Measurements from ENCODE around the gene AGFG2. TPM values are rescaled to one million over a fixed set of nuclear protein-coding genes. Genes with fewer than 3 reads are reported as not detected.
"Not testable (repeated sequence)": the region's sequence is repeated elsewhere in the genome, so short reads cannot be mapped to it uniquely, and the experiment has no call there.

AGFG2 gene
- total RNA-seq, 1 donor from 2014 or later, result 1.2 TPM

- Histone ChIP-seq H3K4me1 (no peaks in the 10 kb centered on the region), H2AFZ (replicated peaks) (no peak overlapping the region), H3K27me3 (no peaks in the 10 kb centered on the region), H3K9ac (no peak overlapping the region), H3K9me3 (ENCODE audit: low read depth) (no peaks in the 10 kb centered on the region), H3K36me3 (no peaks in the 10 kb centered on the region), H3F3A (ENCODE audit: low read depth) (no peaks in the 10 kb centered on the region), H3K4me3 (no peak overlapping the region), H3K4me2 (no peak overlapping the region), H3K79me2 (ENCODE audit: low read depth) (no peaks in the 10 kb centered on the region), H4K20me1 (ENCODE audit: low read depth) (no peaks in the 10 kb centered on the region), H3K27ac (no peak overlapping the region)
- Mint-ChIP-seq H3K27ac (peak overlapping the region; percentile 60), H3K9me3 (no peaks in the 10 kb centered on the region), H3K36me3 (no peaks in the 10 kb centered on the region), H3K4me1 (no peaks in the 10 kb centered on the region), H3K27me3 (ENCODE audit: insufficient read depth, low read depth) (peaks cover 6% of the 10 kb centered on the region), H3K4me3 (no peak overlapping the region)
- TF ChIP-seq EZH2 (IDR thresholded peaks at IDR 0.05) (no peak), EZH2phosphoT487 (IDR thresholded peaks at IDR 0.05) (no peak)
- TF ChIP-seq, protein P1, sequence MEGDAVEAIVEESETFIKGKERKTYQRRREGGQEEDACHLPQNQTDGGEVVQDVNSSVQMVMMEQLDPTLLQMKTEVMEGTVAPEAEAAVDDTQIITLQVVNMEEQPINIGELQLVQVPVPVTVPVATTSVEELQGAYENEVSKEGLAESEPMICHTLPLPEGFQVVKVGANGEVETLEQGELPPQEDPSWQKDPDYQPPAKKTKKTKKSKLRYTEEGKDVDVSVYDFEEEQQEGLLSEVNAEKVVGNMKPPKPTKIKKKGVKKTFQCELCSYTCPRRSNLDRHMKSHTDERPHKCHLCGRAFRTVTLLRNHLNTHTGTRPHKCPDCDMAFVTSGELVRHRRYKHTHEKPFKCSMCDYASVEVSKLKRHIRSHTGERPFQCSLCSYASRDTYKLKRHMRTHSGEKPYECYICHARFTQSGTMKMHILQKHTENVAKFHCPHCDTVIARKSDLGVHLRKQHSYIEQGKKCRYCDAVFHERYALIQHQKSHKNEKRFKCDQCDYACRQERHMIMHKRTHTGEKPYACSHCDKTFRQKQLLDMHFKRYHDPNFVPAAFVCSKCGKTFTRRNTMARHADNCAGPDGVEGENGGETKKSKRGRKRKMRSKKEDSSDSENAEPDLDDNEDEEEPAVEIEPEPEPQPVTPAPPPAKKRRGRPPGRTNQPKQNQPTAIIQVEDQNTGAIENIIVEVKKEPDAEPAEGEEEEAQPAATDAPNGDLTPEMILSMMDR (IDR thresholded peaks at IDR 0.05), result no peak
- no peak for DNase-seq (ENCODE audit: low spot score)
Observed at GRCh38 chr7:100532165-100533022, 6.6 kb upstream of the AGFG2 start.

GRCh38 chr7:100535982-100536381 is 3.0 kb upstream of the AGFG2 start:
- not testable (repeated sequence) for H3K27ac Mint-ChIP-seq; H3K27me3 Mint-ChIP-seq (ENCODE audit: insufficient read depth, low read depth)

DNA sequence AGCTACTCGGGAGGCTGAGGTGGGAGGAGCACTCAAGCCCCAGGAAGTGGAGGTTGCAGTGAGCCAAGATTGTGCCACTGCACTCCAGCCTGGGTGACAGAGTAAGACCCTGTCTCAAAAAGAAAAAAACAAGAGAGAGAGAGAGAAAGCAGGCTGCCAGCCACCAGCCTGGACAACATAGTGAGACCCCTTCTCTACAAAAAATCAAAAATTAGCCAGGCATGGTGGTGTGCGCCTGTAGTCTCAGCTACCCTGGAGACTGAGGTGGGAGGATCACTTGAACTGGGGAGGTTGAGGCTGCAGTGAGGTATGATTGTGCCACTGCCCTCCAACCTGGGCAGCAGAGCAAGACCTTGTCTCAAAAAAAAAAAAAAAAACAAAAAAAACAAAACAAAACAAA is 2.3 kb upstream of the AGFG2 start:
- DNase-seq (ENCODE audit: low spot score); H3K36me3 ChIP-seq; H3K9me3 ChIP-seq (ENCODE audit: low read depth); H3K9ac ChIP-seq; H2AFZ ChIP-seq (replicated peaks); H3K36me3 Mint-ChIP-seq; H3K4me1 ChIP-seq; H3K4me2 ChIP-seq; H3K27ac ChIP-seq; H3K4me3 Mint-ChIP-seq; H3F3A ChIP-seq (ENCODE audit: low read depth); H3K9me3 Mint-ChIP-seq; H3K27ac Mint-ChIP-seq; H3K27me3 Mint-ChIP-seq (ENCODE audit: insufficient read depth, low read depth); H3K4me3 ChIP-seq: not testable (repeated sequence)
- Histone ChIP-seq H3K79me2 (ENCODE audit: low read depth) (peaks cover 13% of the 10 kb centered on the region), H4K20me1 (ENCODE audit: low read depth) (peaks cover 13% of the 10 kb centered on the region), H3K27me3 (peaks cover 10% of the 10 kb centered on the region)
- H3K4me1 Mint-ChIP-seq, result peaks cover 18% of the 10 kb centered on the region

More at GRCh38 chr7:100535982-100536381, 3.0 kb upstream of the AGFG2 start:
- not testable (repeated sequence) for H3K4me3 ChIP-seq; H3K9ac ChIP-seq; H3K9me3 Mint-ChIP-seq; H2AFZ ChIP-seq (replicated peaks); H3F3A ChIP-seq (ENCODE audit: low read depth); H3K36me3 ChIP-seq; H3K36me3 Mint-ChIP-seq; H3K4me2 ChIP-seq; H3K9me3 ChIP-seq (ENCODE audit: low read depth); H3K4me1 ChIP-seq; H3K4me3 Mint-ChIP-seq; DNase-seq (ENCODE audit: low spot score); H3K27ac ChIP-seq
- H3K27me3 ChIP-seq, result peaks cover 10% of the 10 kb centered on the region
- H3K79me2 ChIP-seq (ENCODE audit: low read depth), result peaks cover 10% of the 10 kb centered on the region
- peaks cover 10% of the 10 kb centered on the region for H4K20me1 ChIP-seq (ENCODE audit: low read depth)
- H3K4me1 Mint-ChIP-seq, result peaks cover 14% of the 10 kb centered on the region

- H3K9me3 ChIP-seq (ENCODE audit: low read depth), result no peaks in the 10 kb centered on the region
- H4K20me1 ChIP-seq (ENCODE audit: low read depth), result peaks cover 13% of the 10 kb centered on the region
- H3K36me3 ChIP-seq, result no peaks in the 10 kb centered on the region
- Mint-ChIP-seq H3K9me3 (no peaks in the 10 kb centered on the region), H3K4me1 (peaks cover 28% of the 10 kb centered on the region), H3K4me3 (peak overlapping the region; percentile 95), H3K36me3 (no peaks in the 10 kb centered on the region), H3K27ac (peak overlapping the region; percentile 31), H3K27me3 (ENCODE audit: insufficient read depth, low read depth) (peaks cover 3% of the 10 kb centered on the region)
- peak overlapping the region; percentile 38 for H3K4me3 ChIP-seq
- peaks cover 8% of the 10 kb centered on the region for H3F3A ChIP-seq (ENCODE audit: low read depth)
- no peak for TF ChIP-seq EZH2phosphoT487 (IDR thresholded peaks at IDR 0.05)
- TF ChIP-seq, protein P1 (IDR thresholded peaks at IDR 0.05), result no peak
- no peak for TF ChIP-seq EZH2 (IDR thresholded peaks at IDR 0.05)
- no peak overlapping the region for H3K9ac ChIP-seq
- DNase-seq (ENCODE audit: low spot score), result no peak
- H3K79me2 ChIP-seq (ENCODE audit: low read depth), result peaks cover 13% of the 10 kb centered on the region
- peaks cover 10% of the 10 kb centered on the region for H3K27me3 ChIP-seq
- peak overlapping the region; percentile 71 for H3K4me2 ChIP-seq
- no peak overlapping the region for H3K27ac ChIP-seq
- H2AFZ ChIP-seq (replicated peaks), result peak overlapping the region; percentile 66
- H3K4me1 ChIP-seq, result peaks cover 5% of the 10 kb centered on the region
Observed at GRCh38 chr7:100538348-100538653, 702 bp upstream of the AGFG2 start.

Data from neural progenitor cell (in vitro differentiated cells).